NCI-H2029 treated with DMSO at 0.1 percent for 48 hours (cell line): Measurements from ENCODE around the gene KRTAP1-4.
"Not testable (repeated sequence)": the region's sequence is repeated elsewhere in the genome, so short reads cannot be mapped to it uniquely, and the experiment has no call there.

ENCODE experiments used
- DNase-seq: peaks from one replicate; lab custom pipeline; 2025; lab: John Stamatoyannopoulos, UW

The KRTAP1-4 gene

GRCh38 chr17:41029633-41030245, at the start of gene KRTAP1-4:
TSS of gene KRTAP1-4 (minus strand) at chr17:41030195. CDS start at chr17:41030078, 117 bp downstream.
- DNase-seq = peak; percentile 31

GRCh38 chr17:41076788-41077187, 46.8 kb upstream of the KRTAP1-4 start:
- DNase-seq = no peak

GRCh38 chr17:41073676-41074075, 43.7 kb upstream of the KRTAP1-4 start:
- DNase-seq = no peak

GRCh38 chr17:41071606-41072360, 41.8 kb upstream of the KRTAP1-4 start:
- DNase-seq = no peak

GRCh38 chr17:41069031-41069430, 39.0 kb upstream of the KRTAP1-4 start:
- no peak for DNase-seq

GRCh38 chr17:41067281-41067680, 37.3 kb upstream of the KRTAP1-4 start:
- no peak for DNase-seq

GRCh38 chr17:41065829-41066624, 36.0 kb upstream of the KRTAP1-4 start, which contains the start of gene KRTAP2-4:
TSS of gene KRTAP2-4 (minus strand) at chr17:41065879. CDS start at chr17:41065845, 34 bp downstream.
- DNase-seq = no peak

- DNase-seq = not testable (repeated sequence)
These were observed 35.2 kb upstream of the KRTAP1-4 start for GRCh38 chr17:41065016-41065689.

- DNase-seq = no peak
These were observed 34.3 kb upstream of the KRTAP1-4 start for GRCh38 chr17:41064301-41064700.

GRCh38 chr17:41063449-41063848, 33.5 kb upstream of the KRTAP1-4 start:
- DNase-seq = no peak

GRCh38 chr17:41061964-41062363, 32.0 kb upstream of the KRTAP1-4 start:
- no peak for DNase-seq

- DNase-seq = no peak
These were observed 30.1 kb upstream of the KRTAP1-4 start, which contains the start of gene KRTAP2-3 for GRCh38 chr17:41060052-41060604. TSS of gene KRTAP2-3 (minus strand) at chr17:41060114. CDS start at chr17:41060050, 64 bp downstream.

GRCh38 chr17:41059276-41060051, 29.5 kb upstream of the KRTAP1-4 start:
- not testable (repeated sequence) for DNase-seq

GRCh38 chr17:41058741-41059140, 28.7 kb upstream of the KRTAP1-4 start:
- DNase-seq = no peak

GRCh38 chr17:41057547-41057946, 27.6 kb upstream of the KRTAP1-4 start:
- no peak for DNase-seq

- DNase-seq = not testable (repeated sequence)
These were observed 25.1 kb upstream of the KRTAP1-4 start, which contains the start of gene KRTAP2-2 for GRCh38 chr17:41055130-41055529. TSS of gene KRTAP2-2 (minus strand) at chr17:41055230. CDS start at chr17:41055211, 19 bp downstream.

- not testable (repeated sequence) for DNase-seq
These were observed 24.6 kb upstream of the KRTAP1-4 start for GRCh38 chr17:41054556-41054955.

GRCh38 chr17:41054025-41054424, 24.0 kb upstream of the KRTAP1-4 start:
- no peak for DNase-seq

GRCh38 chr17:41052566-41052965, 22.6 kb upstream of the KRTAP1-4 start:
- no peak for DNase-seq

- no peak for DNase-seq
These were observed 19.1 kb upstream of the KRTAP1-4 start for GRCh38 chr17:41049110-41049509.

GRCh38 chr17:41048441-41048840, 18.4 kb upstream of the KRTAP1-4 start:
- no peak for DNase-seq
